GM19351 (cell line): ENCODE measurements around the gene HIPK4.
"Not testable (repeated sequence)": the region's sequence is repeated elsewhere in the genome, so short reads cannot be mapped to it uniquely, and the experiment has no call there.

Experiments
- ATAC-seq: cut with Tn5 transposase; IDR thresholded peaks from one replicate; pipeline ENCODE4 v1.9.1; 2021; ENCODE audit warnings: mild to moderate bottlenecking, moderate library complexity; ENCODE audit not compliant: unreplicated experiment

Gene HIPK4

DNA sequence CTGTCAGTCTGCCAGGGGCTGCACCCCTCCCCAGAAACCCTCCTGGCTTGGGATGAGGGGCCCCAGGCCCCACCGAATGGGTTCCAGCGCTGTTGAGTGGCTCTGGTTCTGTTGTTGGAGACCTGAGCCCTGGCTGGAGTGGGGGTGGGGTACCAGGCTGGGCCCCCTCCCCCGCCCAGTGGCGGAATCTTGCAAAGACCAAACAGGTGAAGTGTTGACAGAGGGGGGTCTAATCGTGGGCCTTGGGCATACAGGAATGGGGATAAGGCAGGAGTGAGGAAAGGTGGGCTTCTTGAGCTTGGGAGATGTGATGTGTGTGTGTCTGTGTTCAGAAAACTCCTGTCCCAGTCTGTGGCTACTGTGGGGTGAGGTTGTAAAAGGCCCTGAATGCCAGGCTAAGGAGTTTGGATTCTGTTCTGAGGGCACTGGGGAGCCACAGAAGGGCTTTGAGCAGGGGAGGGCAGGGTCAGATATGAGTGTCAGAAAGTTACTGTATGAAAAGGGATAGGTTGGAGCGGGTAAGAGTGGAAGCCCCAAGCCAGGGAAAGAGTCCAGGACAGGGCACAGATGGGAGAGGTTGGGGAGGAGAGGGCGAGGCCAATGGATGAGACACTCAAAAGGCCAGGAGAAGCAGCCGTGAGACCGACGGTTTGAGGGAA is at the start of gene HIPK4:
Gene HIPK4, minus strand, starts transcription at position 98 of the 659 bp plus-strand sequence. CDS start 279 bp downstream, outside the sequence.
- no peak for ATAC-seq

DNA sequence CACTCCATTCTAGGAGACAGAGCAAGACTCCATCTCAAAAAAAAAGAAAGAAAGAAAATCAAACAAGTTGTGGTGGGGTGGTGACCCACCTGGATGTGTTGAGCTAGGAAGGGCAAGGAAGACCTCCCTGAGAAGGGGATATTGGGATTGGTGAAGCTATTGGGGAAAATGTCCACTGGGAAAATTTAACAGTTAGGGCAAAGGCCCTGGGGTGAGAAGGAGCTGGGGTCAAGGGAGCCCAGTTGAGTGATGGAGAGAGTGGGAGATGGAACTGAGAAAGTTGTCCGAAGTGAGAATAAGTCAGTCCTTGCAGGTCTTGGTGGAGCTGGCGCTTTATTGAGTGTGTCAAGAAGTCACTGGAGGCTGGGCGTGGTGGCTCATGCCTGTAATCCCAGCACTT is 48.3 kb upstream of the HIPK4 start:
- ATAC-seq, result no peak

GRCh38 chr19:40433391-40434216 is 43.6 kb upstream of the HIPK4 start:
- no peak for ATAC-seq

DNA sequence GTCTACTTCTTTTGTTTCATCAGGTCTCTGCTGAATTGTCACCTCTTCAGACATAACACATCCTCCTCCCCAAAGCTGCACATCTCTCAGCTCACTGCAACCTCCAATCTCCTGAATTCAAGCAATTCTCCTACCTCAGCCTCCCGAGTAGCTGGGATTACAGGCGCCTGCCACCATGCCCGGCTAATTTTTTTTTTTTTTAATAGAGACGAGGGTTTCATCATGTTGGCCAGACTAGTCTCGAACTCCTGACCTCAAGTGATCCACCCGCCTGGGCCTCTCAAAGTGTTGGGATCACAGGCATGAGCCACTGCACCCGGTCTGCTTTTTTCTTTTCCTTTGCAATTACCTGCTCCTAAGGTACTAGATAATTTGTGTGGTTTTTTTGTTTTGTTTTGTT is 42.8 kb upstream of the HIPK4 start:
- ATAC-seq, result not testable (repeated sequence)

- ATAC-seq, result no peak
Observed at GRCh38 chr19:40431698-40432097, 41.7 kb upstream of the HIPK4 start.

DNA sequence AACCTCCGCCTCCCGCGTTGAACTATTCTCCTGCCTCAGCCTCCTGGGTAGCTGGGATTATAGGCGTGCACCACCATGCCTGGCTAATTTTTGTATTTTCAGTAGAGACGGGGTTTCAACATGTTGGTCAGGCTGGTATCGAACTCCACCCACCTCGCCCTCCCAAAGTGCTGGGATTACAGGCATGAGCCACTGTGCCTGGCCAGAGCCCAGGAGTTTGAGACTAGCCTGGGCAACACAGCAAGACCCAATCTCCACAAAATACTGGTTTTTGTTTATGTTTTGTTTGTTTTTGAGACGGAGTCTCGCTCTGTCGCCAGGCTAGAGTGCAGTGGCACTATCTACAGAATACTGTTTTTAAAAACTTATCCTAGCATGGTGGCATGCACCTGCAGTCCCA is 40.3 kb upstream of the HIPK4 start:
- ATAC-seq, result not testable (repeated sequence)

- ATAC-seq, result not testable (repeated sequence)
Observed at GRCh38 chr19:40428197-40428596, 38.2 kb upstream of the HIPK4 start.

DNA sequence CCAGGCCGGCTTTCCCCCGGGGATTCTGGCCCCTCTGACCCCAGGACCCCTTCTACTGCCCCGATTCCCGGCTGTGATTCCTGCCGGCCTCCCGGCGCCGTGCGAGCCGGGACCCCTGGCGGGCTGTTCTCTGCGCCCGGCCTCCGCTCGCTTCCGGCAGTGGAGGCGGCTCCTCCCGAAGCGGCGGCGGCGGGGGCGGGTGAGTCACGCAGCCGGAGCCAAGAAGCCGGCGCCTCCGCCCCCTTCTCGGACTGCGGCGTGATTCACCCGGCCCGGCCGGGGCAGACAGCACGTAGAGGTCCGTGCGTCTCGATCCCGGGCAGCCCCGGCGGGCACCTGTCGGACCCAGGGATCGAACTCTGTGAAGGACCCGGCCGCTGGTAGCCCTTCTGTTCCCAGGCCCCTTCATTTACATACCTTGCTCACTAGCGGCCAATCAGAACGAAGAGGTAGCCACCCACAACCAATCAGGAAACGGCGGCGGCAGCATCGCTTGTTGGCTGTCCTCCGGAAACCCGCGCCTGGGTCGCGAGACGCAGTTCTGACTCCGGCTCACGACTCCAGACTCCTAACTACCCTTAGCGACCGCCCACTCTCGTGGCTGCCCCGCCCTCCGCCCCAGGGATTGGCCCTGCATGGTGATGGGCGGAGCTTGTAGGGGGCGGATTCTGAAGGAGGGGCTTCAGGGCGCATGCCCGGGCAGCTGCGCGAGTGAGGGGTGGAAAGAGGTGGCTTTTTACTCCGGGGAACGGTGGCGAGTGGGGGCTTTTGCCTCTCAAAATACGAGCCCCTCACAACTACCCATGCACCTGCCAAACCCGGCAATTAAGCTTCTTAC is 35.7 kb upstream of the HIPK4 start, which contains the start of gene SERTAD1:
Gene SERTAD1, minus strand, starts transcription at position 543 of the 838 bp plus-strand sequence. CDS start 2,446 bp downstream, outside the sequence.
- peak; percentile 83 for ATAC-seq

DNA sequence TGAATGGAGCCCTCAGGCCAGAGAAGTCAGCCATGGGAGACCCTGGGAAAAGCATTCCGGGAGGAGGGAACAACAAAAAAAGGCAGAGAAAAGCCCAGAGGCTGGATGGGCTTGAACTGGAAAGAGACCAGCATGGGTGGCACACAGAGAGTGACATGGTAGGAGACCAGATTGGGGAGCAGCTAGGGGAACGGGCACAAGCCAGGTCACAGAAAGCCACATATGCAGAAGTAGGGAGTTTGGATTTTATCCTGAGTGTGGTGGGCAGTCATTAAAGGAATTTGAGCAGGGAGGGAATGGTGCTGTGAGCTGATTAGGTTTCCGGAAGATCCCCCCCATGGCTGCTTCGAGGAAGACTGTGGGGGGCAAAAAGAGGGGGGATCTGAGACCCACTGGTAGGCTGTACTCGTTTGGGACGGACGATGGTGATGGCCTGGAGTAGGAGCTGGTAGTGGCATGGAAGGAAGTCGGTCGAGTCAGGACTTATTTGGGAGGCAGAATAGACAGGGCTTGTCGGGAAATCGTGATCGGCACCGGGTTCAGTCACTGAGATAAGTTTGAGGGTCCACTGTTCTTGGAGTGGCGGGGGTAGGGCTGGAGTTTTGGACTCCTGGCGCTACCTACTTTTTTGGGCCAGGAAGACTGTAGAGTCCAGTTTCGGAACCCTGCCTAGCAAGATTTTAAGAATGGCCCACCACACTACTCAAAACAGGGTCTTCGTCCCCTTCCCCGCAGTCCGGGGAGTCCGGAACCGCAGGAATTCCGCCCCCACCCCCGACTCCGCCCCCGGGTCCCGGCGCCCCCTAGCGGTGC is 34.9 kb upstream of the HIPK4 start:
- ATAC-seq, result peak; percentile 6

- ATAC-seq, result no peak
Observed at GRCh38 chr19:40423938-40424337, 34.0 kb upstream of the HIPK4 start.

- no peak for ATAC-seq
Observed at GRCh38 chr19:40422748-40423566, 33.0 kb upstream of the HIPK4 start.

GRCh38 chr19:40421993-40422747 is 32.2 kb upstream of the HIPK4 start:
- ATAC-seq, result no peak

DNA sequence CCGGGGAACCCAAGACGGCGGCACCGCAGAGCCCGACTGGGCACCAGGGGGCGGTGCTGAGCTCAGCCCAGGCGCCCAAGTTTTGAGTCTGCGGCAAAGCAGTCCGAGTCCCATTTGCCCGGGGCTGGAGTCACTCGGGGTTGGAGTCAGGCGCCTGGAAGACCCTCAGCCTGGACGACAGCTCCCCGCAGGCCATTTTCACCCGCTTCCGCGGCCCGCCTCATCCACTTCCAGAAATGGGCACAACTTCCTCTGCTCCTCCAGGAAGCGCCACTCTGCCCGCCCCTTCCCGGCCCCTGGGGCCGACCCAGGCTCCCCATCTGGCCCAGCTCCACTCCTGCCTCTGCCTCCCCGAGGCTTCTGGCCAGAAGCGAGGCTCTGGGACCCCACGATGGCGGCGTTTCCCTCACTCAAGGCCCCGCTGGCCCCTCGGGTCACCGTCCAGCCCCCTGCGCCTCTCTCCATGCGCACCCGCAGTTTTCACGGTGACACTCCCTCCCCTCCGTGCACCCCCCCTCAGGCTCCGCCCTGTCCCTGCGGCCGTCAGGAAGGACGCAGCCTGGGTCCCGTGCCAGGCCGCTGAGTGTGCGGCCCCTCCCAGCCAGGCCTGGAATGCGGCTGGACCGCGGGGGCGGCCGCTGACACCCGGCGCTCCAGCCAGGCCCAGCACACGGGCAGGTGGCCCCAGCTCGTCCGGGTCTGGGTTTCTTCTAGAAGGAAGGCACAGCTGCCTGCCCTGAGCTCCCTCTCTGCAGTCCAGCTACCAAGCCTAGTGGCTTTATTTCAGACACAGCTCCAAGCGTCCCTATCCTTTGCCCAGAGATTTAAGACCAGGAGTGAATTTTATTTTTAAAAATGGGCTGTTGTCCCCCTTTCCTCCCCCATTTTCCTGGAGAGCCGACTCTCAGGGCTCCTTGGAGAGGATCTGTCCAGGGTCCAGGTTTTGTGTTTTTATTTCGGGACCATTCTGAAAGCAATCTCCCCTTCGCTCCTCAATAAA is 31.1 kb upstream of the HIPK4 start:
- no peak for ATAC-seq

DNA sequence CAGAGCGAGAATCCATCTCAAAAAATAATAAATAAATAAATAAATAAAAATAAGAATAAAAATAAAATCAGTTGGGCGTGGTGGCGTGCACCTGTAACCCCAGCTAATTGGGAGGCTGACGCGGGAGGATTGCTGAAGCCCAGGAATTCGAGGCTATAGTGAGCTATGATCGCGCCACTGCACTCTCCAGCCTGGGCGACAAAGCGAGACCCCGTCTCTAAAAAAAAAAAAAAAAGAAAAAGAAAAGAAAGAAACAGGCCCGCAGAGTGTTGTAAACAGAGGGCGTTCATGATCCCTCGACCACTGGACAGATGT is 30.4 kb upstream of the HIPK4 start:
- no peak for ATAC-seq

- ATAC-seq, result no peak
Observed at GRCh38 chr19:40419780-40420179, 29.8 kb upstream of the HIPK4 start.

DNA sequence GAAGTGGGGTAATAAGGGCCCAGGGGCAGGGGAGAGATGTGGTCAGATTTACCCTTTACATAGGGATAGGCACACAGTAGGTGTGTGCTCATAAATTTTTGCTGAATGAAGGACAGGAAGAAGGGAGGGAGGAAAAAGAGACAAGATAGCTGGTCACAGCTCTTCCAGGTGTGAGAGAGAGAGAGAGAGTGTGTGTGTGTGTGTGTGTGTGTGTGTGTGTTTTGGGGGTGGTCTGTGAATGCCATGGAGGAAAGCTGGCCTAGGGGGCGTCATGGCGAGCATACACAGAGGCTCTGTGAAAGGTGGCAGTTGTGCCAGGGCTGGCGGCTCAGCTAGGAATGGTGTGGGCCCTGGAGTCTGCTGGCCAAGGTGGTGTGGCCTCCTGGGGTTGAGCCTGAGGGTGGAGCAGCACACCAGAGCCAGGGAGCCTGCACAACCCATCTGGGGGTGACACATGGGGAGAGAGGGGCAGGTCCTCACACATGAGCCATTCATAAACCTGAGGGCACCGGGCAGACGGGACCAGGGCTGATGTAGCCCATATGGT is 29.2 kb upstream of the HIPK4 start:
- ATAC-seq, result no peak

DNA sequence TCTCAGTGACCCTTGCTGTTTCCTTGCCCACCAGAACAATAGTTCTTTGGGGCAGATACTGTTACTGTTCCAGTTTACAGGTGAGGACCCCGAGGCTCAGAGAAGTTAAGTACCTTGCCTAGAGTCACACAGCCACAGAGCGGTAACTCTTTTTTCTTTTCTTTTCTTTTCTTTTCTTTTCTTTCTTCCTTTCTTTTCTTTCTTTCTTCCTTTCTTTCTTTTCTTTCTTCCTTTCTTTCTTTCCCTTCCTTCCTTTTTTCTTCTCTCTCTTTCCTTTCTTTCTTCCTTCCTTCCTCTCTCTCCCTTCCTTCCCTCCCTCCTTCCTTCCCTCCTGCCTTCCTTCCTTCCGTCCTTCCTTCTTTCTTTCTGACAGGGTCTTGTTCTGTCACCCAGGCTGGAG is 28.1 kb upstream of the HIPK4 start:
- no peak for ATAC-seq

DNA sequence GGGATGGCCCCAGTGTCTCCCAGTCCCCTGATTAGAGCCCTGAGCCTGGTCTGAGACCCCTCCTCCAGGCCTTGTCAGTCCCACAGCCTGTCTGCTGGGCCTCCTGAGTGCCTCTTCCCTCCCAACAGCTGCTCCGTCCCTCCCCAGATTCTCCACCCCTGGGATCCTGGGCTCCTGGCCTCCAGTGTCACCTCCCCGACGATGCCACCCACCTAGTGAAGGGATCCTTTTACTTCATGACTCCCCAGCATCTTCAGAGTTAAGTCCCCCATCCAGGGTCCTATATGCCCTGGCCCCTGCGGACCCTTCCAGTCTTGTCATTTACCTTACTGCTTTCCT is 27.6 kb upstream of the HIPK4 start:
- ATAC-seq, result no peak
